Tibial nerve (tissue), 4 donors: ENCODE measurements around the gene GSTT4. TPM values are rescaled to one million over a fixed set of nuclear protein-coding genes. Genes with fewer than 3 reads are reported as not detected.
A peak's percentile ranks its signal among the peaks of the same experiment; 100 is the strongest.
"Not testable (repeated sequence)": the region's sequence is repeated elsewhere in the genome, so short reads cannot be mapped to it uniquely, and the experiment has no call there.

Experiments
- DNase-seq, 2 donors: peaks; one replicate each; pipeline ENCODE4 v3.0.0-alpha.2; 2019; ENCODE audit warnings: low spot score in 2 of 2
- H3K27ac ChIP-seq, 4 donors: fragments of 200-600 bp; sonication (generic) in 3 of 4; one replicate each; pipeline ENCODE4 v1.5.1; 2017 to 2019; ENCODE audit warnings: mild to moderate bottlenecking in 1 of 4
- H3K27me3 ChIP-seq, 2 donors: fragments of 200-600 bp; sonication (generic) in 1 of 2; one replicate each; pipeline versions ENCODE4 v1.5.1 to v1.6.0; 2017 to 2019
- H3K36me3 ChIP-seq, 3 donors: fragments of 200-600 bp; sonication (generic); one replicate each; pipeline ENCODE4 v1.5.1; 2018 to 2019
- H3K4me1 ChIP-seq, 4 donors: fragments of 200-600 bp; sonication (generic) in 3 of 4; one replicate each; pipeline ENCODE4 v1.5.1; 2017 to 2019
- H3K4me3 ChIP-seq, 4 donors: fragments of 200-600 bp; sonication (generic) in 3 of 4; one replicate each; pipeline ENCODE4 v1.5.1; 2017 to 2019; ENCODE audit warnings: mild to moderate bottlenecking in 1 of 4, moderate library complexity in 1 of 4
- H3K9me3 ChIP-seq, 4 donors: fragments of 200-600 bp; sonication (generic) in 3 of 4; one replicate each; pipeline ENCODE4 v1.5.1; 2017 to 2019
- EP300 ChIP-seq, 2 donors: sonication (generic); formaldehyde crosslinking; IDR thresholded peaks; one replicate each; pipeline ENCODE4 v1.6.1; 2017; ENCODE audit warnings: antibody characterized with exemption in 2 of 2, mild to moderate bottlenecking in 1 of 2
- POLR2A ChIP-seq, 2 donors: fragments of 450-650 bp; IDR thresholded peaks; one replicate each; pipeline ENCODE4 v1.6.1; 2017; ENCODE audit warnings: antibody characterized with exemption in 2 of 2, mild to moderate bottlenecking in 2 of 2, moderate library complexity in 2 of 2
- WGBS, 2 donors: methylation state at CpG; one replicate each; pipeline ENCODE4 v1.1.5; 2018; 5-methylcytosine and 5-hydroxymethylcytosine counted together
- total RNA-seq, 4 donors: library from RNA; depleted of rRNA; stranded (reverse); fragments of >200 nt; gene quantifications; one replicate each; pipeline ENCODE4 v1.1.0, GENCODE V29; 2016
- TF ChIP-seq, protein P1 (sequence below), 5 experiments: fragments of 200-600 bp in 3 of 5; fragments of 450-650 bp in 2 of 5; sonication (generic) in 3 of 5; IDR thresholded peaks; one replicate each; pipeline ENCODE4 v1.5.1; 2016 to 2019; ENCODE audit warnings: antibody characterized with exemption in 5 of 5, mild to moderate bottlenecking in 3 of 5, moderate library complexity in 2 of 5

Gene GSTT4
- total RNA-seq, 4 donors from 2014 or later = not detected

DNA sequence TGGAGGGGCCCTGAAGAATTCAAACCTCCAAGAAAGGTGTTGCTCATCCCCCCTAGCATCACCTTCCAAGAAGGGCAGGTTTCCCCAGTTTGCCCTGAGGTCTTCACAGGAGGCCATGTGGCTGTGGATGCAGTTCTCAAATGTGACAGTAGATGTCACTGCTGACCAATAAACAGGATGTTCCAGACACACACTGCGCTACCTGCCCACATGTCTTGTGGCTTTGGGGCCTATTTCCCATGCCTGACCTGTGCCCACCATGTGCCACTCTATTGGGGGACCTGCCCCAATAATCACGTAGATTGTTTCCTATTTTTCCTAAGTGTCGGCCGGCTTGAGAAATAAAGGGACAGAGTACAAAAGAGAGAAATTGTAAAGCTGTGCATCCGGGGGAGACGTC lies 20.8 kb downstream of the GSTT4 start:
- Histone ChIP-seq H3K4me3 (no peak overlapping the region), H3K27me3 (no peaks in the 10 kb centered on the region), H3K9me3 (no peaks in the 10 kb centered on the region), H3K36me3 (no peaks in the 10 kb centered on the region), H3K4me1 (no peaks in the 10 kb centered on the region), H3K27ac (no peak overlapping the region)
- TF ChIP-seq POLR2A (IDR thresholded peaks at IDR 0.05) (no peak), EP300 (IDR thresholded peaks at IDR 0.05) (no peak)
- TF ChIP-seq, protein P1, sequence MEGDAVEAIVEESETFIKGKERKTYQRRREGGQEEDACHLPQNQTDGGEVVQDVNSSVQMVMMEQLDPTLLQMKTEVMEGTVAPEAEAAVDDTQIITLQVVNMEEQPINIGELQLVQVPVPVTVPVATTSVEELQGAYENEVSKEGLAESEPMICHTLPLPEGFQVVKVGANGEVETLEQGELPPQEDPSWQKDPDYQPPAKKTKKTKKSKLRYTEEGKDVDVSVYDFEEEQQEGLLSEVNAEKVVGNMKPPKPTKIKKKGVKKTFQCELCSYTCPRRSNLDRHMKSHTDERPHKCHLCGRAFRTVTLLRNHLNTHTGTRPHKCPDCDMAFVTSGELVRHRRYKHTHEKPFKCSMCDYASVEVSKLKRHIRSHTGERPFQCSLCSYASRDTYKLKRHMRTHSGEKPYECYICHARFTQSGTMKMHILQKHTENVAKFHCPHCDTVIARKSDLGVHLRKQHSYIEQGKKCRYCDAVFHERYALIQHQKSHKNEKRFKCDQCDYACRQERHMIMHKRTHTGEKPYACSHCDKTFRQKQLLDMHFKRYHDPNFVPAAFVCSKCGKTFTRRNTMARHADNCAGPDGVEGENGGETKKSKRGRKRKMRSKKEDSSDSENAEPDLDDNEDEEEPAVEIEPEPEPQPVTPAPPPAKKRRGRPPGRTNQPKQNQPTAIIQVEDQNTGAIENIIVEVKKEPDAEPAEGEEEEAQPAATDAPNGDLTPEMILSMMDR (IDR thresholded peaks at IDR 0.05) = peak in 2 of 5 experiments; percentile 55 to 62
- DNase-seq = no peak
- no CpG with 5 or more reads among the region's 6 CpGs for WGBS, 2 donors

GRCh38 chr22:23980567-23980966 lies 24.7 kb downstream of the GSTT4 start:
- H3K9me3 ChIP-seq, H3K27ac ChIP-seq, DNase-seq, H3K4me1 ChIP-seq, H3K27me3 ChIP-seq, H3K36me3 ChIP-seq, H3K4me3 ChIP-seq: not testable (repeated sequence)
- WGBS, 2 donors = no CpG with 5 or more reads among the region's 7 CpGs

DNA sequence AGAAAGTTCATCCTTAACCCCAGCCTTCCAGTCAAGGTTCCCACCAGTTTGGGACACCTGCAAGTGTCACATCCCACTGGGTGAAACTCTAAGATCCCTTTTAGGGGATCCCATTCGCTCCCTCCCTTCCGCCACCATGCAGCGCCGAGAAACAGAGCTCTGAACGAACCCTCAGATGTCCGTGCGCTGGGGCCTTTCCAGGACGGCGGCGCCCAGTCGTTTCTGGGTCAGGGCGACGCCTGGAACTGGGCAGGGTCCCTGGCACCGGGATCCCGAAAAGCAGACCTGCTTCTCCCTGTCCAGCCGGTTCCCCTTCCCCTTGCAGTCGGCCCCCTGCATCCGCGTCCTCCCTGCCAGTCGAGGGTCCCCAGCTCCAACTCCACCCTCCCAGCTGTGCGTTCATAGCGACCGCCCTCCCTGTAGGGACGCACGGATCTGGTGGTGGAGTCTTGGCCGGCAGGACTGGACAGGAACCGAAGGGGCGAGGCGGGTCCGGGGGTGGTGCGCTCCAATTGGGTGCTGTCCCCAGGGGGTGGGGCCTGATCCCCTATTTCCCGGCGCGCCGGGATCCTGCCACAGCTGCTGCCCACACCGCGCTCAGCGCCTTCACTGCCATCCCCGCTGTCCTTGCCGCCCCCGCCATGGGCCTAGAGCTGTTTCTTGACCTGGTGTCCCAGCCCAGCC lies 25.6 kb downstream of the GSTT4 start, which contains the start of gene GSTT2:
GSTT2 (plus strand) TSS at position 578 of the 684 bp plus-strand sequence.
- not testable (repeated sequence) for DNase-seq, H3K4me1 ChIP-seq, H3K4me3 ChIP-seq, H3K27me3 ChIP-seq, H3K27ac ChIP-seq, H3K36me3 ChIP-seq, H3K9me3 ChIP-seq
- no CpG with 5 or more reads among the region's 41 CpGs for WGBS, 2 donors

DNA sequence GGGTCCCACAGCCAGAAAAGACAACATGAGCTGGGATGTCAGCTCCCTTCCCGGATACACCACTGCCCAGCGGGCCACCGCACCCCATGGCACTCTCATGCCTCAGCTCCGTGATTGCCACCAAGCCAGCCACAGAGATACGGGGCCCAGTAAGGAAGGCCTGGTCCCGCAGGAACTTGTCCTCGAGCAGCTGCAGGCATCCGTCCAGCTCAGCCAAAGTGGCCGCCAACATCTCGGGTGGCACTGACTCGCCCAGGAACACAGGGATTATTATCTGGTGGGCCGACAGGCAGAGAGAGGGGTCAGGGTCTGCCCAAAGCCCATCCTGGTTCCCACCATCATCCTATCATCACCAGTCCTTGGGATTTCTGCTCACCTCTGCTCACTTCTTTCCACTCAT lies 27.9 kb downstream of the GSTT4 start:
- WGBS, 2 donors = no CpG with 5 or more reads among the region's 12 CpGs
- H3K4me1 ChIP-seq, DNase-seq, H3K4me3 ChIP-seq, H3K27ac ChIP-seq, H3K27me3 ChIP-seq, H3K36me3 ChIP-seq, H3K9me3 ChIP-seq: not testable (repeated sequence)

GRCh38 chr22:23974836-23975352 lies 30.4 kb downstream of the GSTT4 start:
- DNase-seq, H3K27me3 ChIP-seq, H3K27ac ChIP-seq, H3K9me3 ChIP-seq: not testable (repeated sequence)
- 37% methylated on average over 9 of the region's 27 CpGs; no CpG with 5 or more reads in 1 of the 2 donors for WGBS, 2 donors
- H3K4me3 ChIP-seq = peak overlapping the region in 1 of 4 donors; percentile 19
- H3K4me1 ChIP-seq = peaks cover 0 to 10% (median 0%) of the 10 kb centered on the region in 4 donors
- peaks cover 0 to 21% (median 6%) of the 10 kb centered on the region in 3 donors for H3K36me3 ChIP-seq

GRCh38 chr22:23974345-23974744 lies 30.9 kb downstream of the GSTT4 start, which contains the start of gene DDT:
Gene DDT, minus strand, starts transcription at chr22:23974441. Its CDS starts 27 bp downstream, at chr22:23974414.
- H3K27me3 ChIP-seq, DNase-seq, H3K9me3 ChIP-seq, H3K27ac ChIP-seq: not testable (repeated sequence)
- Histone ChIP-seq H3K4me3 (peak within 1 kb of the TSS in 1 of 4 donors; percentile 19), H3K4me1 (peaks cover 0 to 10% (median 0%) of the 10 kb centered on the region in 4 donors), H3K36me3 (peaks cover 0 to 27% (median 8%) of the 10 kb centered on the region in 3 donors)
- no CpG with 5 or more reads among the region's 29 CpGs for WGBS, 2 donors

DNA sequence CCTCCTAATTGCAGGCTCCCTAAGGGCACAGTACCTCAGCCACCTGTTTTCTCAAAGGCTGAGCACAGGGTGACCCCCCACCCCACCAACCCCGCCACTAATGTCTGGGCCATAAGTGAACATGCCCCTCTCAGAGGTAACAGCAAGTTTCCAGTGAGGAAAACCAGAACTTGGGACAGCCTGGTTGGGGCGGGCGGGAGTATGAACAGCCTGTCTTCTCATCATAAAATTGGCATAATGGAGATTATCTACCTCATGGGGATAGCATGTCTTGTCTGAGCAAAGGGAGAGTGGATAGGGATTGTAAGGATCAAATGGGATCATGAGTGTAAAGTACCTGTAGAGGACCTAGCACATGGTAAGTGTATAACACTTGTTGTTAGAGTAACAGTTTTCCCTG lies 33.3 kb downstream of the GSTT4 start:
- not testable (repeated sequence) for H3K27ac ChIP-seq, DNase-seq, H3K27me3 ChIP-seq, H3K4me3 ChIP-seq, H3K9me3 ChIP-seq
- Histone ChIP-seq H3K36me3 (peaks cover 0 to 30% (median 8%) of the 10 kb centered on the region in 3 donors), H3K4me1 (peaks cover 0 to 10% (median 0%) of the 10 kb centered on the region in 4 donors)
- 89 to 96% methylated on average over 3 of the region's 3 CpGs for WGBS, 2 donors

- 81% methylated on average over 6 of the region's 6 CpGs for WGBS, 2 donors
- no peak overlapping the region for H3K27ac ChIP-seq
- H3K27me3 ChIP-seq = no peaks in the 10 kb centered on the region
- no peak overlapping the region for H3K4me3 ChIP-seq
- peaks cover 0 to 10% (median 0%) of the 10 kb centered on the region in 4 donors for H3K4me1 ChIP-seq
- TF ChIP-seq POLR2A (IDR thresholded peaks at IDR 0.05) (no peak), EP300 (IDR thresholded peaks at IDR 0.05) (no peak)
- TF ChIP-seq, protein P1 (IDR thresholded peaks at IDR 0.05) = no peak
- no peaks in the 10 kb centered on the region for H3K9me3 ChIP-seq
- peaks cover 0 to 30% (median 8%) of the 10 kb centered on the region in 3 donors for H3K36me3 ChIP-seq
- no peak for DNase-seq
Observed at GRCh38 chr22:23970816-23971486, 34.3 kb downstream of the GSTT4 start.
